KOPT-K1 (cell line): ENCODE results near the gene TEX14.
"Not testable (repeated sequence)": the region's sequence is repeated elsewhere in the genome, so short reads cannot be mapped to it uniquely, and the experiment has no call there.

Experiments used
- H3K27ac ChIP-seq: fragments of 200-600 bp; sonication (generic); 2 replicates; pipeline ENCODE4 v1.5.1; 2016; ENCODE audit warnings: antibody characterized with exemption, mild to moderate bottlenecking, low read depth, low read length; ENCODE audit not compliant: poor library complexity, severe bottlenecking
- H3K36me3 ChIP-seq: fragments of 200-600 bp; sonication (generic); 2 replicates; pipeline ENCODE4 v1.5.1; 2017; ENCODE audit warnings: antibody characterized with exemption, mild to moderate bottlenecking, low read length, moderate library complexity; ENCODE audit not compliant: insufficient read depth
- H3K9me3 ChIP-seq: fragments of 200-600 bp; sonication (generic); 2 replicates; pipeline ENCODE4 v1.5.1; 2017; ENCODE audit warnings: antibody characterized with exemption, low read length, mild to moderate bottlenecking; ENCODE audit not compliant: insufficient read depth, poor library complexity, severe bottlenecking

TEX14 gene

GRCh38 chr17:58702045-58702476 lies 10.2 kb upstream of the TEX14 start:
- Histone ChIP-seq H3K27ac (no peak overlapping the region), H3K9me3 (no peaks in the 10 kb centered on the region), H3K36me3 (peaks cover 93% of the 10 kb centered on the region)

DNA sequence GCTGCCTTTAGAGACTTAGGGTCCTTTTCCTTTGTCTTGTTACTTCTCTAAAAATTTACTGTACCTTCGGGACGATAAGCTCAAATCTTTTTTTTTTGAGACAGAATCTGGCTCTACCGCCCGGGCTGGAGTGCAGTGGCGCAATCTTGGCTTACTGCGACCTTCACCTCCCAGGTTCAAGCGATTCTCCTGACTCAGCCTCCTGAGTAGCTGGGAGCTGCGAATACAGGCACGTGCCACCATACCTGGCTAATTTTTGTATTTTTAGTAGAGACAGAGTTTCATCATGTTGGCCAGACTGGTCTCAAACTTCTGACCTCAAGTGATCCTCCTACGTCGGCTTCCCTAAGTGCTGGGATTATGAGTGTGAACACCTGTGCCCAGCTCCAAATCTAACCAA lies 7.9 kb upstream of the TEX14 start:
- Histone ChIP-seq H3K9me3 (no peaks in the 10 kb centered on the region), H3K36me3 (peaks cover 93% of the 10 kb centered on the region), H3K27ac (no peak overlapping the region)

DNA sequence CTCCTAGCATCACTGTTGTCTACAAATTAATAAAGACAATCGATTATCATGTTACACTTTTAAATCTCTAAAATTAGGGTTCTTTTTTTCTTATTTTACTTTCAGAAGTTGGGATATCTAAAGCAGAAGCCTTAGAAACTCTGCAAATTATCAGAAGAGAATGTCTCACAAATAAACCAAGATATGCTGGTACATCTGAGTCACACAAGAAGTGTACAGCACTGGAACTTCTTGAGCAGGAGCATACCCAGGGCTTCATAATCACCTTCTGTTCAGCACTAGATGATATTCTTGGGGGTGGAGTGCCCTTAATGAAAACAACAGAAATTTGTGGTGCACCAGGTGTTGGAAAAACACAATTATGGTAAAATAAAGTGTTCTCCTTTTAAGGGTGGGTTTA lies 3.0 kb upstream of the TEX14 start:
- H3K36me3 ChIP-seq: peaks cover 57% of the 10 kb centered on the region
- peaks cover 5% of the 10 kb centered on the region for H3K9me3 ChIP-seq
- H3K27ac ChIP-seq: no peak overlapping the region

- Histone ChIP-seq H3K36me3 (peaks cover 52% of the 10 kb centered on the region), H3K27ac (no peak overlapping the region), H3K9me3 (peaks cover 5% of the 10 kb centered on the region)
These were observed 2.5 kb upstream of the TEX14 start for GRCh38 chr17:58694302-58694701.

DNA sequence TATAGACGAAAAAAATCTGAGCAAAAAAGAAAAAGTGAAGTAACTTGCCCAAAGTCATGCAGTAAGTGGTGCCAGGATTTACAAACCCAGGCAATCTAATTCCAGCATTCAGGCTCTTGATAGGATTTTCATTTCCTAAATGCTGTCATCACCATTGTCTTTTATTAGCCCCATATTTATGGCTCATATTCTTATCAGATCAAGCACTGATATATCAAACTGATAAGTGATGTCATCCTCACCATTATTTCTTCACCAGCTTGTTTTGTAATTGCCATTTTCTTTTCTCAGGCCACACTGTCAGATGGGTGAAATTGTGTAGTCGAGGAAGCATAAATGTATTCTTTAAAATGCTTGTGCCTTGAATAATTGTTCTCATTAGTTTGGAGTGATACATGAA lies 1.9 kb upstream of the TEX14 start:
- H3K36me3 ChIP-seq: peaks cover 47% of the 10 kb centered on the region
- peak overlapping the region; percentile 83 for H3K27ac ChIP-seq
- H3K9me3 ChIP-seq: peaks cover 5% of the 10 kb centered on the region

- Histone ChIP-seq H3K9me3 (peaks cover 5% of the 10 kb centered on the region), H3K27ac (peak overlapping the region; percentile 83), H3K36me3 (peaks cover 42% of the 10 kb centered on the region)
These were observed 1.4 kb upstream of the TEX14 start for GRCh38 chr17:58693208-58693607.

DNA sequence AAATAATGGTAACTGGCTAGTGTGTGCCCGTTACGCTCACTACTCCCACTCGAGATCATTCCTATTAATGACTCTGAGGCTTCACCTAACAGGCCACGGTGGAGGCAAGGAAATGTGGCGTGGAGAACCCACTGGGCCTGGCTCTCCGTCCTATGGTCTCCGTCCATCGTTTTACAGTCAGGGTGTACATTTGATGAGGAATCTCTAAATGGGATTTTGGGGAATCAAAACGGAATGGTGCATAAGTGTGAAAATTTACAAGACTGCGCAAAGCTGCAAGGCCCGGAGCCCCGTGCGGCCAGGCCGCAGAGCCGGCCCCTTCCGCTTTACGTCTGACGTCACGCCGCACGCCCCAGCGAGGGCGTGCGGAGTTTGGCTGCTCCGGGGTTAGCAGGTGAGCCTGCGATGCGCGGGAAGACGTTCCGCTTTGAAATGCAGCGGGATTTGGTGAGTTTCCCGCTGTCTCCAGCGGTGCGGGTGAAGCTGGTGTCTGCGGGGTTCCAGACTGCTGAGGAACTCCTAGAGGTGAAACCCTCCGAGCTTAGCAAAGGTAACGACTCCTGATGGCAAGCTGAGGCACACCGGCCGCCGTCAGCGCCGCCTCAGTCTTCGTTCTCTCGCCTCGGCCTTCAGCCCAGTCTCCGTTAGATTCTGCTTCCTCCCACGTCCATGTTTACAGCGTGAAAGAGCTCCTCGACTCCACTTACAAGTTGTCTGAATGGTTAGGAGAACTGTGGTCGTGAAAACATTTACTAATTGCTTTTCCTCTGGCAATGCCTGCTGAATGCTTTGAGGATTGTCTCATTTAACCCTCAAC lies 602 bp upstream of the TEX14 start, which contains the start of gene RAD51C:
Gene RAD51C, plus strand, starts transcription at position 364 of the 817 bp plus-strand sequence. Its CDS starts 42 bp downstream, at position 406.
- Histone ChIP-seq H3K27ac (peak within 1 kb of the TSS; percentile 83), H3K36me3 (peaks cover 39% of the 10 kb centered on the region), H3K9me3 (peaks cover 5% of the 10 kb centered on the region)

- peaks cover 15% of the 10 kb centered on the region for H3K36me3 ChIP-seq
- H3K9me3 ChIP-seq, H3K27ac ChIP-seq: not testable (repeated sequence)
These were observed 1.8 kb downstream of the TEX14 start for GRCh38 chr17:58690033-58690432.

GRCh38 chr17:58688521-58688920 lies 3.3 kb downstream of the TEX14 start:
- H3K9me3 ChIP-seq: peaks cover 5% of the 10 kb centered on the region
- H3K36me3 ChIP-seq: no peaks in the 10 kb centered on the region
- no peak overlapping the region for H3K27ac ChIP-seq

DNA sequence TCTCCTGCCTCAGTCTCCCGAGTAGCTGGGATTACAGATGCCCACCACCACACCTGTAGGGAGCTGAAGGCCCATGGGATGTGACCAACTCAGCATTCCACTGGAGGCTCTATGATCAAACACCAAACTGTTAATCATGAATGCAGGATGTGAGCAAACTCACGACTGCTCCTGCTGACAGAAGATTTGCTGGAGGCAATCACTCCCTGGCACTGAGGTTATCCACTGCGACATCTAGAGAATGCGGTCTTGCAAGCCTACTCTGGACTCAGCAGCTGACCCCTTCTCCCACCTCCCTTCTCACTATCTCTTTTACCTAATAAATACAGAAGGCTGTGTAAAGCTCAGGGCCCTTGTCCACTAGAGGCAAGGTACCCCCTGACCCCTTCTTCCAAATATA lies 4.9 kb downstream of the TEX14 start:
- Histone ChIP-seq H3K36me3 (no peaks in the 10 kb centered on the region), H3K27ac (no peak overlapping the region), H3K9me3 (peaks cover 5% of the 10 kb centered on the region)

- not testable (repeated sequence) for H3K9me3 ChIP-seq, H3K27ac ChIP-seq, H3K36me3 ChIP-seq
These were observed 7.4 kb downstream of the TEX14 start for GRCh38 chr17:58684462-58684861.

GRCh38 chr17:58684003-58684402 lies 7.8 kb downstream of the TEX14 start:
- H3K9me3 ChIP-seq: no peaks in the 10 kb centered on the region
- no peaks in the 10 kb centered on the region for H3K36me3 ChIP-seq
- no peak overlapping the region for H3K27ac ChIP-seq

DNA sequence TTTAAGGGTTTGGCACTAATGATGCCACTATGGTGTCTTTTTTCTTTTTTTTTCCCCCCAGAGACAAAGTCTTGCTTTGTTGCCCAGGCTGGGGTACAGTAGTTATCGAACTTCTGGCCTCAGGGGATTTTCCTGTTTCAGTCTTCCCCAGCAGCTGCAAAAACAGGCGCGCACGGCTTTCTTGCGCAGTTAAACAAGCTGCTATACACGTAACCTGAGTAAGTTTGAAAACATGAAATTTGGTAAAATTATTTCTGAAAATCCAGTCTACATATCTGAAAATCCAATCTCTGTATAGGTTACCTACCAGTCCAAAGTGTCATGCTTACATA lies 11.8 kb downstream of the TEX14 start:
- Histone ChIP-seq H3K9me3 (no peaks in the 10 kb centered on the region), H3K36me3 (no peaks in the 10 kb centered on the region), H3K27ac (no peak overlapping the region)

GRCh38 chr17:58679263-58680037 lies 12.4 kb downstream of the TEX14 start:
- Histone ChIP-seq H3K36me3 (no peaks in the 10 kb centered on the region), H3K9me3 (no peaks in the 10 kb centered on the region), H3K27ac (no peak overlapping the region)

DNA sequence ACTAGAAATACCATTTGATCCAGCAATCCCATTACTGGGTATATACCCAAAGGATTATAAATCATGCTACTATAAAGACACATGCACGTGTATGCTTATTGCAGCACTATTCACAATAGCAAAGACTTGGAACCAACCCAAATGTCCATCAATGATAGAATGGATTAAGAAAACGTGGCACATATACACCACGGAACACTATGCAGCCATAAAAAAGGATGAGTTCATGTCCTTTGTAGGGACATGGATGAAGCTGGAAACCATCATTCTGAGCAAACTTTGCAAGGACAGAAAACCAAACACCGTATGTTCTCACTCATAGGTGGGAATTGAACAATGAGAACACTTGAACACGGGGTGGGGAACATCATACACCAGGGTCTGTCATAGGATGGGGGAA lies 13.6 kb downstream of the TEX14 start:
- H3K36me3 ChIP-seq, H3K9me3 ChIP-seq, H3K27ac ChIP-seq: not testable (repeated sequence)
